ENCODE results near the gene AREG. TPM values are rescaled to one million over a fixed set of nuclear protein-coding genes. Genes with fewer than 3 reads are reported as not detected.

The AREG gene
- total RNA-seq, 1 experiment from 2014 or later, result not detected

DNA sequence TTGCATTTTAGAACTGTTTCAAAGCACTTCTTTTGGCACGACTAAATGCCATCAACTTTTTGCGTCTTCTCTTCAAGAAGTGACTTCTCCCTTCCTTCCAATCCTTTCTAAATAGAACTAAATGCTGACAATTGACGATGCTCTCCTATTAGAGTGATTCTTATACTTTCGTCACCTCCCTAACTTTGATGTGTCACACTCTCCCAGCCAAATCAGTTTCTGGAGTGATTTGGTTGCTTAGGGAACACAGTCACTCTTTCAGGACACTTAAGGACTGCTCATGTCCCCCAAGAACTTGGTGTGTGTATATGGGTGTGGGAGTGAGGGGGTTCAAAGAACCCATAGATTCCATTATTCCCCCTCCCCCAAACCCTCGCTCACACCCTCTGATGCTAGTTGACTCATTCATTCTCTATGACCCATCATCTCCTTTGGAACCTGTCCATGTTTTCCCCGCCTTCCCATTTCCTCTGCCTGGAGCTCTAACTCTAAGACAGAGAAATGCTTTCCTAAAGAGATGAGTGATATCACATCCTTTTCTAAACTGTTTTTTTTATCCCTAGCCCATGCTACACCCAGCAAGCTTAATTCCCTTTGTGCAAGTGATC, 26.8 kb upstream of the AREG start:
- no peaks in the 10 kb centered on the region for H3K27me3 ChIP-seq (ENCODE audit: control insufficient read depth, insufficient read depth, low read length)
- no peaks in the 10 kb centered on the region for H3K36me3 ChIP-seq (replicated peaks; ENCODE audit: control insufficient read depth, insufficient read depth, low read length)
- no peak overlapping the region for H3K4me3 ChIP-seq (ENCODE audit: insufficient read depth, low read depth, low read length)
- no peak for DNase-seq

DNA sequence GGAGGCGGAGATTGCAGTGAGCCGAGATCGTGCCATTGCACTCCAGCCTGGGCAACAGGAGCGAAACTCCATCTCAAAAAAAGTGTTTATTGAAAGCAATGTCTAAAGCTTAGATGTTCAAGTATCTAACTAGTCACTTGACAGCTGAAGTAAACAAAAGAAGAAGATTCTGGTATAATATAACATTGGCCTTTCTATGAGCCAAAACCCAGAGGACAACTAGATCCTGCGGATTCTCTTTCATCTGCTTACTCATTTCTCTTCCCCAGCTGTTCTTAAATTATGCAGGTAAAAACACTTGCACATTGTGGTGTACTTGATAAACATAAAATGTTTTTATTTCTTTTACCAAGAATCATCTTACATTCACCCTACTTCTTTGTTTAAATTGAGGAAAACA, 24.1 kb upstream of the AREG start:
- no peaks in the 10 kb centered on the region for H3K27me3 ChIP-seq (ENCODE audit: control insufficient read depth, insufficient read depth, low read length)

DNA sequence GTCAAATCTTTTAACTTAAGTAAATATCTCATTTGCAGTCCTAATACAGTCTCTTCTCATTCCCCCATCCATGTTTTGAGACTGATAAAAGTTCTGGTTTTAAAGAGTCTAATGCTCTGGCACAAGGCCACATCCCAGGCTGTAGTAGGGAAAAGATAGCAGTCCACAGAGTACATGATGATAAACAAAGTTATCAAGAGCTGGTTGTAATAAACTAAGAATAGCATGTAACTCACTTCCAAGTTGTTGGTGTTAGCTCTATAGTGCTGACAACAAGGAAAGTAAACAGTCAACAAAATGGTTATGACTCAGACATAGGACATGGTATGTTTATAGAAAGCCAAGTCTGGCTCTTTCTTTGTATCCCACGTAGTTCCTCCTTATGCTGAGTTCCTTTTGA, 21.8 kb upstream of the AREG start:
- H3K27me3 ChIP-seq (ENCODE audit: control insufficient read depth, insufficient read depth, low read length), result no peaks in the 10 kb centered on the region
- no peaks in the 10 kb centered on the region for H3K36me3 ChIP-seq (replicated peaks; ENCODE audit: control insufficient read depth, insufficient read depth, low read length)
- no peak overlapping the region for H3K4me3 ChIP-seq (ENCODE audit: insufficient read depth, low read depth, low read length)
- no peak for DNase-seq

More for the DNA sequence above, 24.1 kb upstream of the AREG start:
- DNase-seq, result no peak
- H3K4me3 ChIP-seq (ENCODE audit: insufficient read depth, low read depth, low read length), result no peak overlapping the region
- no peaks in the 10 kb centered on the region for H3K36me3 ChIP-seq (replicated peaks; ENCODE audit: control insufficient read depth, insufficient read depth, low read length)

DNA sequence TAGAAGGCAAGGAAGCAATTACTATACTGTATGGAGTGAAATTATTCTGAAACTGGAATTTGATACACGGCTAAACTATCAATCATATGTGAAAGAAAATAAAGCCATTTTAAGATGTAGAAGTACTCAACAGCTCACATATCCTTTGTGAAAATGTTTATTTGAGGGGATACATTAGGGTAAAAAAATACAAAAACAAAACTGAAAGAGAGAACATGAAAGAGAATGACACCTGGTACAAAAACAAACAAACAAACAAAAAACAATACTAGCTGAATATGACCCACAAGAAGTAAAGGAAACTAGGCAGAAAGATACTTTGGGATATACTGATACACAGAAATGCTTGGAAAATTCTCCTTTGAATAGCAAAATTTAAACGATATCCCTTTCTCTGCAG, 20.8 kb upstream of the AREG start:
- no peaks in the 10 kb centered on the region for H3K36me3 ChIP-seq (replicated peaks; ENCODE audit: control insufficient read depth, insufficient read depth, low read length)
- H3K27me3 ChIP-seq (ENCODE audit: control insufficient read depth, insufficient read depth, low read length), result no peaks in the 10 kb centered on the region
- no peak for DNase-seq
- H3K4me3 ChIP-seq (ENCODE audit: insufficient read depth, low read depth, low read length), result no peak overlapping the region

DNA sequence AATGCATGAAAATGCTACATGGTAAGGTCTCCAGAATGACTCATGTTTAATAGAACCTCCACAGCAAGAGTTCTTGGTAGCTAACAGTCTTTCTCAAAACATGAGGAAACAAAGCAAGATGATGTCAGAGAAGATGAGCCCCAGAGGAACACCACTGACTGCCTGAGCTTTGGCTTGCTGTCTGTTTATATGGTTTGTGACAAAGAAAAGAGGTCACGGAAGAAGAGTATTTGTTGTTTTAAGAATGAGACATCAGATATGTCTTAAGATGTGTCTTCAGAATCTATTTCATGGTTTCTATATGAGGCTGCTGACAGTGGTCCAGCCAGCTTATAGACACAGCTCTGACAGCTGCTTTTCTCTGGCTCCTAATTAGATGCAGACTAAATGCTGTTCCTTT, 18.8 kb upstream of the AREG start:
- DNase-seq, result no peak
- Histone ChIP-seq H3K4me3 (ENCODE audit: insufficient read depth, low read depth, low read length) (no peak overlapping the region), H3K36me3 (replicated peaks; ENCODE audit: control insufficient read depth, insufficient read depth, low read length) (no peaks in the 10 kb centered on the region), H3K27me3 (ENCODE audit: control insufficient read depth, insufficient read depth, low read length) (no peaks in the 10 kb centered on the region)

DNA sequence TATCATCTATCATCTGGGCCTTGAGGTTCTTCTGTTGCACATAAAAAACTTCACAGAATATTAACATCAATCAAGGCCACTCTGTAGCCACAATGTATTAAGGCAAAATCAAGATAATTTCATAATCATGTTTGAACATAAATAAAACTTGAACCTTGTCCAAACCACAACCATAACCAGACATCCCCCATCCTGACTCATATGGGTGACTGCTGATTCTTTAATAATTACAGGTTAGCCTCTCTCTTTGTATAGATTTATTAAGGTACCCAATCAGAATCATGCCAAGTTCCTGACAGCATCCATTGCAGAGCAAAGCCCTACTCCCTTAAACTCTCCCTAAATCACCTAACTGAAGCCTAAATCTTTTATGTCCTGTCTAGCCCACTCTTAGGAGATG, 16.7 kb upstream of the AREG start:
- Histone ChIP-seq H3K4me3 (ENCODE audit: insufficient read depth, low read depth, low read length) (no peak overlapping the region), H3K27me3 (ENCODE audit: control insufficient read depth, insufficient read depth, low read length) (no peaks in the 10 kb centered on the region), H3K36me3 (replicated peaks; ENCODE audit: control insufficient read depth, insufficient read depth, low read length) (no peaks in the 10 kb centered on the region)
- no peak for DNase-seq

DNA sequence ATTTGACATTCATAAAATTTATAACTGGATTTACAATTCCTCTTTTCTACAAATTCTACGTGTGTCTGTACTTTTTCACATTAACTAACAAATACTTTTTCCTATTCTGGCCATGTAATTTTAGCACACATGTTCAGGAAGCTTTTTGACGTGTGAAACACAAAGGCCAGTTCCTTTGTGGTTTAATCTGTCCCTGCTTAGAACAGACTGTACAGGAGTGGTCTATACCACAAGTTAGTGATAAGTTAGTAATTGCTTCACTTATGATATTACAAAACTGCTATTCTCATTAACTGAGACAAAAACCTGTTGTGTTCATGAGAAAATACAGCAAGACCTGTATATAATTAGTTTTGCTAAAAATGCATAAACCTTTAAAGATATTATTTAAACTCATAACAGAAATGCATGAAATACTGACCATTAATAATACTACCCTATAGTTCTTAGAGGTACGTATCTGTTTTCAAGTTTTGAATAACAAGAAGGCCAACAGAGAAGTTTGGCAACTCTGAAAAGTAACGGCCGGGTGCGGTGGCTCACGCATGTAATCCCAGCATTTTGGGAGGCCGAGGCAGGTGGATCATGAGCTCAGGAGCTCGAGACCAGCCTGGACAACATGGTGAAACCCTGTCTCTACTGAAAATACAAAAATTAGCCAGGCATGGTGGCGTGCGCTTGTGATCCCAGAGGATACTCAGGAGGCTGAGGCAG, 13.7 kb upstream of the AREG start:
- no peaks in the 10 kb centered on the region for H3K27me3 ChIP-seq (ENCODE audit: control insufficient read depth, insufficient read depth, low read length)
- no peak overlapping the region for H3K4me3 ChIP-seq (ENCODE audit: insufficient read depth, low read depth, low read length)
- DNase-seq, result no peak
- no peaks in the 10 kb centered on the region for H3K36me3 ChIP-seq (replicated peaks; ENCODE audit: control insufficient read depth, insufficient read depth, low read length)

DNA sequence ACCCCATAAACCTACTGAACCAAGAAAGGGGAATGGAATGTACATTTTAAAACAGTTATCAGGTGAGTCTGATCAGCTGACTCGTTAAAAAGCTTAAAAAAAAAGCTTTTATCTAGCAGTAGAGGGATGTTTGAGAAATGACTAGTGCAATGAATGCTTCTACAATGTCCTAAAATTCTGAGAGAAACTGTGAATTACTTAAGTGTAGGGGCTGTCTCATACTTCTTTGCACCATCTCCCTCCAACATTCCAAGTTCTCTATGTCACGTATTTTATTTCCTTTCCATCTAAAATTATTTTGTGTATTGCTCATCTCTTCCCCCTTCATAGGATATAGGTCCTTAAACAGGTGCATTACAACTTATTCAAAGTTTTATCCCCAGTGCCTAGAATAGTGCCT, 11.9 kb upstream of the AREG start:
- no peaks in the 10 kb centered on the region for H3K36me3 ChIP-seq (replicated peaks; ENCODE audit: control insufficient read depth, insufficient read depth, low read length)
- no peak overlapping the region for H3K4me3 ChIP-seq (ENCODE audit: insufficient read depth, low read depth, low read length)
- DNase-seq, result no peak
- no peaks in the 10 kb centered on the region for H3K27me3 ChIP-seq (ENCODE audit: control insufficient read depth, insufficient read depth, low read length)

DNA sequence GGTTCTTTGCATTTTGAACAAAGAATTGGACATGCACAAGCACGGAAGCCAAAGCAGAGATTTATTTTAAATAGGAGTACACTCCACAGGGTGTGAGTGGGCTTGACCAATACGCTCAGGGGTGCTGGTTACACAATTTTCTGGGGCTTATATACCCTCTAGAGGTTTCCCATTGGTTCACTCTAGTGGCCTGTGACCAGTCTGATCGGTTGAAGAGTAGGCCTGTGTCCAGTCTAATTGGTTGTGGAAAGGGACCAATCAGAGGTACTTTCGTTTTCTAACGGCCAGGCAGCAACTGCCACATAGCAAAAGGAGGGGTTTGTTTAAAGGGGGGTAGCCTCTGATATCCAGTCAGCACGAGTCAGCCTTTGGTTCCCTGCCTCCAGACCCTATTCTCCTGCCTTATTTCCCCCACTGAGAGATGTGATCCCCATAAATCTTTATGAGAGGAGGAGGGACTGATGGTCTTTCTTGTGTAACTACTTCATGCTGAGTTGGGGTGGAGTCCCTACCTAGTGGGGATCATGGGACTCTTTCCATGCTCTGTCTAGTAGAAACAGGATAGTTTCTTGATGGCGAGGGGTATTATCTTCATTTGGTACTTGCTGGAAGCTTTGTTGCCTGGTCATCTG, 11.3 kb upstream of the AREG start:
- Histone ChIP-seq H3K27me3 (ENCODE audit: control insufficient read depth, insufficient read depth, low read length) (no peaks in the 10 kb centered on the region), H3K4me3 (ENCODE audit: insufficient read depth, low read depth, low read length) (no peak overlapping the region), H3K36me3 (replicated peaks; ENCODE audit: control insufficient read depth, insufficient read depth, low read length) (no peaks in the 10 kb centered on the region)
- no peak for DNase-seq

DNA sequence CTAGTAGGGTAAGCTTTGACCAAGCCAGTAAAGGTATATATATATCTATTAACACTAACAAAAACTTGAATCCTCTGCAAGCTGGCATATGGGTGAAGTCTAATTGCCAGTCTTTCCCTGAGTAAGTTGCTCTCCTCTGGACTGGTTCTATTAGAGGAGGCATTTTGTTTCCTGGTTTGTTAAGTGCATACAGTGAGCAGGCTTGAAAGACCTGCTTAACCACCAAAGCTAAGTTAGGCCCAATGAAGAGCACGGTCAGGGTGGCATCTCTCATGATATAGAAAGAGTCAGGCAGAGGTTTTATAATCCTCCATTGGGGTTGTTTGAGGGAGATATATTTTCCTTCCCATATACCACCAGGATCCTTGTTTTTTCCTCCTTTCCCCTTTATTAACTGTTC, 9.6 kb upstream of the AREG start:
- no peak for DNase-seq
- no peaks in the 10 kb centered on the region for H3K36me3 ChIP-seq (replicated peaks; ENCODE audit: control insufficient read depth, insufficient read depth, low read length)
- no peak overlapping the region for H3K4me3 ChIP-seq (ENCODE audit: insufficient read depth, low read depth, low read length)
- no peaks in the 10 kb centered on the region for H3K27me3 ChIP-seq (ENCODE audit: control insufficient read depth, insufficient read depth, low read length)

DNA sequence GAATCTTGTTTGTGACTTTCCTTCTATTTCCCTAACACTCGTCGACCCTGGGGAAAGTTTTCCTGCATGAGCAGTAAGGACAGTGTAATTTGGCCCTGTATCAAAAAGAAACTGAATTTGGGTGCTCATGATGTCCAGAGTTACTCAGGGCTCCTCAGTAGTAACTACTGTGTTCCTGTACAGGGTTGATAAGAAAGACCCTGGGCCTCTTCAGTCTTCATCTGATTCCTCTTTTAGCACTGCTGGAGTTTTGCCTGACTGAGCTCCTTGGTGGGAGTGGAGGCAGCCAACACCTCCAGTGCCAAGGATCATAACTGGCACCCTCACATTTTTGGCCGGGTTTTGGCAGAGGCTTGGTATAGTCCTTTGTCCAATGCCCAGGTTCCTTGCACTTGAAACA, 7.1 kb upstream of the AREG start:
- no peak for DNase-seq
- H3K4me3 ChIP-seq (ENCODE audit: insufficient read depth, low read depth, low read length), result no peak overlapping the region
- no peaks in the 10 kb centered on the region for H3K27me3 ChIP-seq (ENCODE audit: control insufficient read depth, insufficient read depth, low read length)
- no peaks in the 10 kb centered on the region for H3K36me3 ChIP-seq (replicated peaks; ENCODE audit: control insufficient read depth, insufficient read depth, low read length)

DNA sequence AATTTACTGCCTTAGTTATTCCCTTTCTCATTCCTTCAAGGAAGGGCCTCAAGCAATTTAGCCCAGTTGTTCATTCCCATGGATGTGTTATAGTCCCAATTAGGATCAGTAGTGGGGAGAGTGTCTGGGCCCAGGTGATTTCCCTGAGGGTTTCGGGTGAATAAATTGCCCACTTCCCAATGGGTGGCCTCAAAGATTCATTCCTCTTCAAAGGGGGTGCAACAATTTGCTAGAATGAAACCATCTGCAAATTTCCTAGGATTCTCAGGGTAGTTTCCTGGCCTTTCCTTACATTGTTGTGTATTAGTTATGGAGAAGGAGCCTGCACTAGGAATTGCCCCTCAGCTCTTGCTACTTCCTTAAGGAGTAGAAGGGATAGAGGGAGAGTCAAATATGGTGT, 6.3 kb upstream of the AREG start:
- DNase-seq, result no peak
- Histone ChIP-seq H3K27me3 (ENCODE audit: control insufficient read depth, insufficient read depth, low read length) (no peaks in the 10 kb centered on the region), H3K36me3 (replicated peaks; ENCODE audit: control insufficient read depth, insufficient read depth, low read length) (no peaks in the 10 kb centered on the region), H3K4me3 (ENCODE audit: insufficient read depth, low read depth, low read length) (no peak overlapping the region)

DNA sequence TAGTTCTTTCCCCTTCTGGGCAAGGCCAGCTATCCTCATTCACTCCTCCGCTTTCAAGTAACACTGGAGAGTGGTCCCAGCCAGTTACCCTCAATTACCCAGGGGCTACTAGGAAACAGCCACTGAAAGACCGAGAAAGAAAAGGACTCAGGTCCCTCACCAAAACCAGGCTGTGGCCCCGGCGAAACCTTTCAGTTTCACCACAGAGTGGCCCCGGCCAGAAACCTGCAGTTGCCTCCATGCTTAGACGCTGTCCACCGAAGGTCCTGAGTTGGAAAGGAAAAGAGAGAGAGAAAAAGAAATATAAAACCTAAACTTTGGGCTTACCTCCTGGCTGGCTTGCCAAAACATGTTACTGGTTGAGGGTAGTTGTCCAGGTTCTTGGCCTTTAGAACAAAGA, 5.0 kb upstream of the AREG start:
- H3K27me3 ChIP-seq (ENCODE audit: control insufficient read depth, insufficient read depth, low read length), result peaks cover 10% of the 10 kb centered on the region
- no peaks in the 10 kb centered on the region for H3K36me3 ChIP-seq (replicated peaks; ENCODE audit: control insufficient read depth, insufficient read depth, low read length)
- DNase-seq, result no peak
- H3K4me3 ChIP-seq (ENCODE audit: insufficient read depth, low read depth, low read length), result no peak overlapping the region

DNA sequence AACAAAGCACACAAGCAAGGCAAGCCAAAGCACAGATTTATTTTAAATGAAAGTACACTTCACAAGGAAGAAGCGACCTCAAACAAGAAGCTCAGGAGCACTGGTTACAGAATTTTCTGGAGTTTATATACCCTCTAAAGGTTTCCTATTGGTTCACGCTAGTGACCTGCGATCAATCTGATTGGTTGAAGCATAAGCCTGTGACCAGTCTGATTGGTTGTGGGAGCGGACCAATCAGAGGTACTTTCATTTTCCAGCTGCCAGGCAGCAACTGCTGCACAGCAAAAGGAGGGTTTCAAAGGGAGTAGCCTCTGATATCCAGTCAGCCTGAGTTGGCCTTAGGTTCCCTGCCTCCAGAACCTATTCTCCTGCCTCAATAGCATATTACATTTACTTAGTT, 4.6 kb upstream of the AREG start:
- DNase-seq, result no peak
- no peaks in the 10 kb centered on the region for H3K36me3 ChIP-seq (replicated peaks; ENCODE audit: control insufficient read depth, insufficient read depth, low read length)
- peaks cover 14% of the 10 kb centered on the region for H3K27me3 ChIP-seq (ENCODE audit: control insufficient read depth, insufficient read depth, low read length)
- no peak overlapping the region for H3K4me3 ChIP-seq (ENCODE audit: insufficient read depth, low read depth, low read length)

DNA sequence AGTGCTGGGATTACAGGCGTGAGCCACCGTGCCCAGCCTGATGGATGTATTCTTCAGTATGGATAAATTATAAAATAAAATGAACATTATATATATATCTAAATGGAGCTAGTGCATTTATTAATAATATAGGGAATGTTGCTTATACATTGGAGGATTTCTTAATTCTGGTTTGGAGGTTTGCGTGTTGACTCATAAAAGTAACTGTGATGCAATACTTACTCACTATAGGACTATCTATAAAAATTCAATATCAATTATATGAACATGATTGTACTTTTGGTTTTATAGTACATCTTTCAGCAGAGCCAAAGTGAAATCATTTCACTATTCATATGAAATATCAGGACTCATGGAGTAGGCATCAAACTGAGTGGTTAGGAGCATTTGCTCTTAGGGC, 3.2 kb upstream of the AREG start:
- Histone ChIP-seq H3K4me3 (ENCODE audit: insufficient read depth, low read depth, low read length) (no peak overlapping the region), H3K27me3 (ENCODE audit: control insufficient read depth, insufficient read depth, low read length) (peaks cover 22% of the 10 kb centered on the region), H3K36me3 (replicated peaks; ENCODE audit: control insufficient read depth, insufficient read depth, low read length) (no peaks in the 10 kb centered on the region)
- no peak for DNase-seq
